T-cell (primary cell): Measurements from ENCODE around the gene CRLF1. TPM values are rescaled to one million over a fixed set of nuclear protein-coding genes. Genes with fewer than 3 reads are reported as not detected.

Source experiments
- ATAC-seq, 4 experiments: fragments of 200-7000 bp in 3 of 4; fragments of 150-1000 bp in 1 of 4; cut with Tn5 transposase; replicated peaks in 1 of 4; 1 replicate in 3 of 4; 2 replicates in 1 of 4; pipeline ENCODE4 v1.10.0; 2021; ENCODE audit warnings: moderate library complexity in 3 of 4, mild to moderate bottlenecking in 2 of 4, moderate number of reproducible peaks in 1 of 4
- CTCF ChIA-PET, 2 donors: fragments of 300-600 bp; sonication (Branson Sonifier 250); formaldehyde crosslinking; loops; one replicate each; lab custom pipeline; 2022; ENCODE audit warnings: antibody characterized with exemption in 2 of 2; lab: Charles Lee
- POLR2A ChIA-PET, 2 donors: fragments of 300-600 bp; sonication (Branson Sonifier 250); formaldehyde crosslinking; loops; one replicate each; lab custom pipeline; 2022; ENCODE audit warnings: antibody characterized with exemption in 2 of 2; lab: Charles Lee
- DNase-seq, 35 experiments: peaks; one replicate each; pipeline versions ENCODE4 v3.0.0 to v3.0.0-alpha.2; 2013 to 2023
- H3K27ac ChIP-seq: one replicate; pipeline ENCODE4 v1.5.1; 2013; ENCODE audit warnings: low read length
- H3K27me3 ChIP-seq, 2 experiments: replicated peaks in 1 of 2; 1 replicate in 1 of 2; 2 replicates in 1 of 2; pipeline versions ENCODE4 v1.6.1 to v1.7.0; 2013; ENCODE audit warnings: low read length in 1 of 2, mixed read lengths in 1 of 2; ENCODE audit not compliant: control insufficient read depth in 2 of 2, insufficient read depth in 2 of 2; ENCODE audit errors: extremely low read depth in 1 of 2
- H3K36me3 ChIP-seq, 2 donors: 1 replicate in 1 of 2; 2 replicates in 1 of 2; pipeline versions ENCODE4 v1.6.1 to v1.7.0; 2013; ENCODE audit warnings: low read length in 1 of 2; ENCODE audit not compliant: control insufficient read depth in 2 of 2, insufficient read depth in 1 of 2; ENCODE audit errors: extremely low read depth in 1 of 2
- H3K4me1 ChIP-seq, 2 experiments: 1 replicate in 1 of 2; 2 replicates in 1 of 2; pipeline versions ENCODE4 v1.6.1 to v1.7.0; 2013; ENCODE audit warnings: low read length in 2 of 2, mixed read lengths in 1 of 2; ENCODE audit not compliant: insufficient read depth in 2 of 2, control insufficient read depth in 1 of 2; ENCODE audit errors: extremely low read depth in 1 of 2
- H3K4me3 ChIP-seq, 2 donors: 1 replicate in 1 of 2; 2 replicates in 1 of 2; pipeline versions ENCODE4 v1.5.1 to v1.7.0; 2013; ENCODE audit warnings: mild to moderate bottlenecking in 2 of 2, low read length in 1 of 2, moderate library complexity in 1 of 2; ENCODE audit not compliant: control insufficient read depth in 1 of 2; ENCODE audit errors: extremely low read depth in 1 of 2
- H3K9me3 ChIP-seq: 2 replicates; pipeline ENCODE4 v1.7.0; 2013
- H3K27ac Mint-ChIP-seq, 2 donors: one replicate each; pipeline ENCODE4 v1.8.0; 2020 to 2021; ENCODE audit warnings: mild to moderate bottlenecking in 2 of 2, mixed read lengths in 2 of 2
- H3K27me3 Mint-ChIP-seq, 2 donors: one replicate each; pipeline ENCODE4 v1.8.0; 2021 to 2022; ENCODE audit warnings: mixed read lengths in 2 of 2
- H3K36me3 Mint-ChIP-seq: one replicate; pipeline ENCODE4 v1.8.0; 2021; ENCODE audit warnings: mixed read lengths
- H3K4me1 Mint-ChIP-seq, 3 donors: one replicate each; pipeline ENCODE4 v1.8.0; 2020 to 2022; ENCODE audit warnings: mixed read lengths in 3 of 3, mild to moderate bottlenecking in 1 of 3
- H3K4me3 Mint-ChIP-seq, 3 donors: one replicate each; pipeline ENCODE4 v1.8.0; 2020 to 2022; ENCODE audit warnings: mild to moderate bottlenecking in 3 of 3, mixed read lengths in 3 of 3, moderate library complexity in 3 of 3
- H3K9me3 Mint-ChIP-seq, 3 donors: one replicate each; pipeline ENCODE4 v1.8.0; 2020 to 2022; ENCODE audit warnings: mixed read lengths in 3 of 3
- WGBS: methylation state at CpG from one replicate; pipeline ENCODE4 v1.1.5; 2013; ENCODE audit warnings: missing lambda C conversion rate; ENCODE audit not compliant: insufficient coverage; 5-methylcytosine and 5-hydroxymethylcytosine counted together
- total RNA-seq, 35 experiments: library from RNA in 6 of 35; stranded (reverse) in 6 of 35; fragments of 120-200 nt in 1 of 35; gene quantifications; one replicate each; pipeline versions ENCODE4 v1.2.1 to v1.2.4 and lab custom pipeline; 2013 to 2026

Gene CRLF1
- total RNA-seq, 5 donors from 2014 or later (not counting 1 experiment from before 2014, with no cell fraction given) = 0.56 to 0.73 TPM; not detected in 3

DNA sequence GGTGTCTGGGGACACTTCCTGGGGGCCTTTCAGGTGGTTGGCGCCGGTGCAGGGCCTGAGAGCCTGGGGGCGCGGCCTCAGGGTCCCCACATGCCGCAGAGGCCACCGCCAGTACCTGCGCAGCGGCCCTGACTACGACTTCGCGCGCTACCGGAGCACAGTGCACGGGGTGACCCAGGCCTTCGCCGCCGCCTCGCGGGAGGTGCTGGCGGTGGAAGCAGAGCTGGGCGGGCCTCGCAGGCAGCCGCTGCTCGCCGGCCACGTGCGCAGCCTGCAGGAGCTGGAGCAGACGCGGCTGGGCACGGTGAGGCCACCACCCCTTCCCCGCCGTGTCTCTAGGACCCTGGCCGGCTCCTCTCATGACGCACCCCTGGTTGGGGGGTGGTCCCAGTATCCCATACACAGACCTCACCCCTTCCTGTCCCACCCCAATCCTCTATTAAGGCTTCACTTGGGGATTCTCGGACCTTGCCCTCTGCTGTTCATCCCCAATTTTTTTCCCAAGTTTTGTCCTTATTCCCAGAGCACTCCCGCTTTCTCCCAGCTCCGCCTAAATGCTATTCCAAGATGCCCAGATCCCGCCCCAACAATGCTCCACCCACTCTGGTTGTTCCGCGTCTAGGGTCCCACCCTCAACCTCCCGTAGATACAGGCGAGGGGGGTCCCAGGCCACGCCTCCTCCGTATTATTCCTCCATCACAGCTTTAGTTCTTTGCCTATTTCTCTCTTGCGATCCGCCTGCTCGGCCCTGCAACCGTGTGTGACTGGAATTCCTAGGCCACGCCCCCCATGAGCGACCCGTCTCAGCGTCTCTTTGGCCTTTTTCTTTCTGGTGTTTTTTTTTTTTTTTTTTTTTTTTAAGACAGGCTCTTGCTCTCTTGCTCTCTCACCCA is 17.0 kb downstream of the CRLF1 start:
- Histone ChIP-seq H3K27ac (peak overlapping the region; percentile 93), H3K4me1 (peaks cover 16 to 53% of the 10 kb centered on the region in 2 experiments), H3K4me3 (peak overlapping the region; percentile 77 to 78), H3K27me3 (peaks cover 0 to 2% of the 10 kb centered on the region in 2 experiments), H3K36me3 (peaks cover 8 to 12% of the 10 kb centered on the region in 2 donors), H3K9me3 (no peaks in the 10 kb centered on the region)
- Mint-ChIP-seq H3K27me3 (no peaks in the 10 kb centered on the region), H3K4me1 (peaks cover 37 to 48% (median 38%) of the 10 kb centered on the region in 3 donors), H3K9me3 (no peaks in the 10 kb centered on the region), H3K36me3 (peaks cover 3% of the 10 kb centered on the region), H3K27ac (peak overlapping the region; percentile 89), H3K4me3 (peak overlapping the region; percentile 79 to 88 (median 80))
- ChIA-PET CTCF (interaction anchor here (0.6 to 3.2 kb wide), 6 partner anchors 18 to 260 kb away, joined by 3 to 24 read pairs (median 9); partner anchors contain the start of genes ELL (in 1 of the 2), KXD1 (in 1 of the 2) and UBA52 (in 1 of the 2)), POLR2A (interaction anchor here (0.6 to 1.4 kb wide), 7 partner anchors 12 to 941 kb away, joined by 3 to 14 read pairs (median 5); partner anchors contain the start of gene KXD1 (in 1 of the 2))
- DNase-seq (peak in 32 of 35 experiments; percentile 51 to 86 (median 67)), ATAC-seq (peak; percentile 59 to 61 (median 60))
- WGBS = 12% methylated on average over 43 of the region's 52 CpGs

- Histone ChIP-seq H3K27me3 (no peaks in the 10 kb centered on the region), H3K36me3 (peaks cover 8 to 12% of the 10 kb centered on the region in 2 donors), H3K4me3 (peak within 1 kb of the TSS; percentile 77 to 78), H3K27ac (peak within 1 kb of the TSS; percentile 93), H3K9me3 (no peaks in the 10 kb centered on the region), H3K4me1 (peaks cover 16 to 46% of the 10 kb centered on the region in 2 experiments)
- Mint-ChIP-seq H3K4me3 (peak within 1 kb of the TSS; percentile 79 to 88 (median 80)), H3K27ac (peak within 1 kb of the TSS; percentile 93 to 95), H3K36me3 (peaks cover 3% of the 10 kb centered on the region), H3K9me3 (no peaks in the 10 kb centered on the region), H3K27me3 (no peaks in the 10 kb centered on the region), H3K4me1 (peaks cover 35 to 46% (median 37%) of the 10 kb centered on the region in 3 donors)
- under 1% methylated on average over 72 of the region's 72 CpGs for whole genome bisulfite sequencing
- ATAC-seq (peak; percentile 81 to 85 (median 82)), DNase-seq (peak; percentile 73 to 91 (median 86))
- ChIA-PET CTCF (interaction anchor here (0.6 to 3.2 kb wide), 6 partner anchors 17 to 260 kb away, joined by 3 to 24 read pairs (median 9); partner anchors contain the start of genes ELL (in 1 of the 2), KXD1 (in 1 of the 2) and UBA52 (in 1 of the 2)), POLR2A (interaction anchor here (0.9 to 1.4 kb wide), 4 partner anchors 12 to 93 kb away, joined by 3 to 5 read pairs (median 3); partner anchors contain the start of gene KXD1 (in 1 of the 2))
Measured at GRCh38 chr19:18588611-18589379, 17.8 kb downstream of the CRLF1 start, which contains the start of gene REX1BD. REX1BD (plus strand) TSS chr19:18588798; CDS start chr19:18588802, 4 bp downstream.

DNA sequence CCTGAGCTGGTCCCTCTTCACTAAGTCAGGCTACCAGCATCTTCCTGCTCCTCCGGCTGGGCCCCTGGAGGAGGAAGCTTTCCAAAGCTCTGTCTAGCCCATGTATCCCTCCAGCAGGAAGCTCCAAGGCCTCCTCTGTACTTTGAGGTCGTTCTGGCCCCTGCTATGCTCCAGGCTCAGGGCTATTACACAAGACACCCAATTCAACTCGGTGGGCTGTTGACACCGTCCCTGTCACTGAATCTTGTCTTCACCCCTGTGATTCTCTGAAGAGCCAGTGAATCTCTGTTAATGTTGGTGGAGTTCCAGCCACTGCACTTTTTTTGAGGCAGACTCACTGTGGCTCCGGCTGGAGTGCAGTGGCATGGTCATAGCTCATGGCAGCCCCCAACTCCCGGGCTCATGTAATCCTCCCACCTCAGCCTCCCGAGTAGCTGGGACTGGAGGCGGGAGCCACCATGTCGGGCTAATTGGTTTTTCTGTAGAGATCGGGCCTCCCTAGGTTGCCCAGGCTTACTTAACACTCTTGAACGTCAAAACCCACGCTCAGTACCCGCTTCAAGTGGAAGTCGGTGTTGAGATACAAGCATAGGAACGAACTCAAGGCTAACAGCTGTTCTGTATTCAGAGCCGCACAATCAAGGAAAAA is 18.5 kb downstream of the CRLF1 start:
- peaks cover 33 to 43% (median 35%) of the 10 kb centered on the region in 3 donors for H3K4me1 Mint-ChIP-seq
- H3K9me3 ChIP-seq = no peaks in the 10 kb centered on the region
- H3K9me3 Mint-ChIP-seq = no peaks in the 10 kb centered on the region
- H3K4me1 ChIP-seq = peaks cover 16 to 42% of the 10 kb centered on the region in 2 experiments
- WGBS = 17% methylated on average over 9 of the region's 16 CpGs
- ATAC-seq (peak in 2 of 4 experiments; percentile 3 to 13), DNase-seq (no peak)
- peak overlapping the region; percentile 79 to 88 (median 80) for H3K4me3 Mint-ChIP-seq
- peaks cover 8 to 12% of the 10 kb centered on the region in 2 donors for H3K36me3 ChIP-seq
- no peaks in the 10 kb centered on the region for H3K27me3 Mint-ChIP-seq
- peak overlapping the region; percentile 93 to 95 for H3K27ac Mint-ChIP-seq
- H3K27ac ChIP-seq = peak overlapping the region; percentile 75
- peak overlapping the region; percentile 77 to 78 for H3K4me3 ChIP-seq
- H3K27me3 ChIP-seq = no peaks in the 10 kb centered on the region
- peaks cover 3% of the 10 kb centered on the region for H3K36me3 Mint-ChIP-seq
- POLR2A ChIA-PET = interaction anchor here in 1 of 2 donors (1.0 kb wide), 1 partner anchor 66 kb away, joined by 3 read pairs; the partner anchor contains the start of gene ELL
- CTCF ChIA-PET = interaction anchor here in 1 of 2 donors (1.2 to 3.2 kb wide), 3 partner anchors 16 to 68 kb away, joined by 4 to 24 read pairs (median 13); partner anchors contain the start of genes KXD1 and UBA52

GRCh38 chr19:18587561-18587960 is 19.0 kb downstream of the CRLF1 start:
- no peaks in the 10 kb centered on the region for H3K27me3 ChIP-seq
- Mint-ChIP-seq H3K4me1 (peaks cover 33 to 43% (median 35%) of the 10 kb centered on the region in 3 donors), H3K27ac (peak overlapping the region; percentile 93 to 95), H3K27me3 (no peaks in the 10 kb centered on the region), H3K4me3 (peak overlapping the region; percentile 28 to 80 (median 46)), H3K9me3 (no peaks in the 10 kb centered on the region), H3K36me3 (peaks cover 3% of the 10 kb centered on the region)
- no peak for ATAC-seq
- ChIA-PET POLR2A (interaction anchor here in 1 of 2 donors (1.0 kb wide), 1 partner anchor 66 kb away, joined by 3 read pairs; the partner anchor contains the start of gene ELL), CTCF (interaction anchor here in 1 of 2 donors (0.6 to 3.2 kb wide), 3 partner anchors 16 to 89 kb away, joined by 3 to 24 read pairs (median 4); partner anchors contain the start of gene UBA52)
- WGBS = 80% methylated on average over 10 of the region's 12 CpGs
- H3K4me3 ChIP-seq = peak overlapping the region; percentile 77 to 78
- peak overlapping the region; percentile 75 for H3K27ac ChIP-seq
- no peak for DNase-seq
- H3K4me1 ChIP-seq = peaks cover 16 to 42% of the 10 kb centered on the region in 2 experiments
- H3K9me3 ChIP-seq = no peaks in the 10 kb centered on the region
- H3K36me3 ChIP-seq = peaks cover 8 to 12% of the 10 kb centered on the region in 2 donors

GRCh38 chr19:18586306-18586705 is 20.3 kb downstream of the CRLF1 start:
- ATAC-seq (no peak), DNase-seq (no peak)
- H3K4me1 ChIP-seq = peaks cover 16 to 42% of the 10 kb centered on the region in 2 experiments
- Mint-ChIP-seq H3K4me1 (peaks cover 33 to 43% (median 35%) of the 10 kb centered on the region in 3 donors), H3K27ac (peak overlapping the region in 1 of 2 donors; percentile 6), H3K36me3 (peaks cover 3% of the 10 kb centered on the region), H3K4me3 (peak overlapping the region in 1 of 3 donors; percentile 28), H3K9me3 (no peaks in the 10 kb centered on the region), H3K27me3 (no peaks in the 10 kb centered on the region)
- peaks cover 0 to 9% of the 10 kb centered on the region in 2 donors for H3K36me3 ChIP-seq
- H3K27me3 ChIP-seq = no peaks in the 10 kb centered on the region
- H3K9me3 ChIP-seq = no peaks in the 10 kb centered on the region
- no peak overlapping the region for H3K27ac ChIP-seq
- WGBS = no CpG with 5 or more reads among the region's 2 CpGs
- ChIA-PET POLR2A (no interaction called here), CTCF (interaction anchor here in 1 of 2 donors (0.6 kb wide), 3 partner anchors 55 to 175 kb away, joined by 3 to 5 read pairs (median 3); no protein-coding TSS in a partner anchor)
- no peak overlapping the region for H3K4me3 ChIP-seq
